Measurements from ENCODE around the gene LCN10. TPM values are rescaled to one million over a fixed set of nuclear protein-coding genes. Genes with fewer than 3 reads are reported as not detected.

The LCN10 gene
- total RNA-seq, 1 experiment from 2014 or later = not detected

GRCh38 chr9:136700304-136700703, 42.4 kb downstream of the LCN10 start:
- no peak for TF ChIP-seq CTCF (IDR thresholded peaks at IDR 0.05; ENCODE audit: insufficient read depth in 1 of 2, low read depth in 1 of 2, low read length in 1 of 2, severe bottlenecking in 1 of 2, unreplicated experiment in 1 of 2)
- Histone ChIP-seq H3K9me3 (no peaks in the 10 kb centered on the region), H3K27me3 (replicated peaks; ENCODE audit: control insufficient read depth, insufficient read depth, low read length) (no peaks in the 10 kb centered on the region), H3K36me3 (ENCODE audit: control insufficient read depth, insufficient read depth, low read length) (no peaks in the 10 kb centered on the region), H3K4me3 (ENCODE audit: low read depth, low read length) (no peak overlapping the region), H3K4me1 (peaks cover 39% of the 10 kb centered on the region)
- Mint-ChIP-seq H3K27ac (ENCODE audit: unreplicated experiment) (no peak overlapping the region), H3K27me3 (ENCODE audit: insufficient read depth, unreplicated experiment) (no peaks in the 10 kb centered on the region), H3K9me3 (ENCODE audit: unreplicated experiment) (no peaks in the 10 kb centered on the region), H3K4me3 (ENCODE audit: unreplicated experiment) (no peak overlapping the region), H3K36me3 (ENCODE audit: insufficient read depth, unreplicated experiment) (peaks cover 8% of the 10 kb centered on the region), H3K4me1 (ENCODE audit: low read depth, unreplicated experiment) (peaks cover 19% of the 10 kb centered on the region)
- POLR2A ChIA-PET = no interaction called here
- CTCF ChIA-PET = no interaction called here
- no peak for DNase-seq
- intact Hi-C loops (cut with micrococcal nuclease; ENCODE audit: unreplicated experiment) = no loop called here
- no TSS peak for BruUV-seq (replicated peaks)

- Histone ChIP-seq H3K9me3 (no peaks in the 10 kb centered on the region), H3K4me3 (ENCODE audit: low read depth, low read length) (no peak overlapping the region), H3K4me1 (peaks cover 50% of the 10 kb centered on the region), H3K27me3 (replicated peaks; ENCODE audit: control insufficient read depth, insufficient read depth, low read length) (no peaks in the 10 kb centered on the region), H3K36me3 (ENCODE audit: control insufficient read depth, insufficient read depth, low read length) (no peaks in the 10 kb centered on the region)
- intact Hi-C loops (cut with micrococcal nuclease; ENCODE audit: unreplicated experiment) = loop anchor here (1.0 kb wide), 2 partner anchors 11 to 28 kb away; partner anchors contain the start of gene AGPAT2
- ChIA-PET CTCF (interaction anchor here (0.6 to 1.5 kb wide), 5 partner anchors 11 to 214 kb away, joined by 3 to 7 read pairs (median 6); no protein-coding TSS in a partner anchor), POLR2A (interaction anchor here (0.7 kb wide), 1 partner anchor 57 kb away, joined by 5 read pairs; no protein-coding TSS in a partner anchor)
- Mint-ChIP-seq H3K4me1 (ENCODE audit: low read depth, unreplicated experiment) (peaks cover 19% of the 10 kb centered on the region), H3K27me3 (ENCODE audit: insufficient read depth, unreplicated experiment) (no peaks in the 10 kb centered on the region), H3K4me3 (ENCODE audit: unreplicated experiment) (peak overlapping the region; percentile 63), H3K9me3 (ENCODE audit: unreplicated experiment) (no peaks in the 10 kb centered on the region), H3K36me3 (ENCODE audit: insufficient read depth, unreplicated experiment) (peaks cover 8% of the 10 kb centered on the region), H3K27ac (ENCODE audit: unreplicated experiment) (peak overlapping the region; percentile 82)
- TSS peak; percentile 76 for BruUV-seq (replicated peaks)
- no peak for TF ChIP-seq CTCF (IDR thresholded peaks at IDR 0.05; ENCODE audit: insufficient read depth in 1 of 2, low read depth in 1 of 2, low read length in 1 of 2, severe bottlenecking in 1 of 2, unreplicated experiment in 1 of 2)
- DNase-seq = no peak
Observed at GRCh38 chr9:136698635-136699246, 44.0 kb downstream of the LCN10 start.

- no peaks in the 10 kb centered on the region for H3K27me3 ChIP-seq (replicated peaks; ENCODE audit: control insufficient read depth, insufficient read depth, low read length)
- intact Hi-C loops (cut with micrococcal nuclease; ENCODE audit: unreplicated experiment) = loop anchor here (1.0 kb wide), 2 partner anchors 11 to 28 kb away; partner anchors contain the start of gene AGPAT2
- CTCF ChIA-PET = interaction anchor here (0.6 to 1.5 kb wide), 4 partner anchors 11 to 213 kb away, joined by 3 to 7 read pairs (median 6); no protein-coding TSS in a partner anchor
- H3K9me3 ChIP-seq = no peaks in the 10 kb centered on the region
- POLR2A ChIA-PET = interaction anchor here (0.5 to 1.1 kb wide), 4 partner anchors 11 to 56 kb away, joined by 3 to 5 read pairs (median 4); no protein-coding TSS in a partner anchor
- peaks cover 8% of the 10 kb centered on the region for H3K36me3 Mint-ChIP-seq (ENCODE audit: insufficient read depth, unreplicated experiment)
- H3K4me1 Mint-ChIP-seq (ENCODE audit: low read depth, unreplicated experiment) = peaks cover 27% of the 10 kb centered on the region
- peak; percentile 78 for DNase-seq
- no peaks in the 10 kb centered on the region for H3K9me3 Mint-ChIP-seq (ENCODE audit: unreplicated experiment)
- peak overlapping the region; percentile 82 for H3K27ac Mint-ChIP-seq (ENCODE audit: unreplicated experiment)
- H3K4me3 ChIP-seq (ENCODE audit: low read depth, low read length) = no peak overlapping the region
- no TSS peak for BruUV-seq (replicated peaks)
- peaks cover 58% of the 10 kb centered on the region for H3K4me1 ChIP-seq
- no peaks in the 10 kb centered on the region for H3K27me3 Mint-ChIP-seq (ENCODE audit: insufficient read depth, unreplicated experiment)
- H3K36me3 ChIP-seq (ENCODE audit: control insufficient read depth, insufficient read depth, low read length) = no peaks in the 10 kb centered on the region
- no peak for TF ChIP-seq CTCF (IDR thresholded peaks at IDR 0.05; ENCODE audit: insufficient read depth in 1 of 2, low read depth in 1 of 2, low read length in 1 of 2, severe bottlenecking in 1 of 2, unreplicated experiment in 1 of 2)
- peak overlapping the region; percentile 63 for H3K4me3 Mint-ChIP-seq (ENCODE audit: unreplicated experiment)
Observed at GRCh38 chr9:136697821-136698526, 44.8 kb downstream of the LCN10 start.
